ENCODE results near the gene HACD3. TPM values are rescaled to one million over a fixed set of nuclear protein-coding genes. Genes with fewer than 3 reads are reported as not detected.

The HACD3 gene
- total RNA-seq, 1 experiment from 2014 or later = 118 TPM

- intact Hi-C loops (cut with micrococcal nuclease; ENCODE audit: unreplicated experiment) = no loop called here
- BruUV-seq (replicated peaks) = no TSS peak
- Mint-ChIP-seq H3K4me1 (ENCODE audit: low read depth, unreplicated experiment) (no peaks in the 10 kb centered on the region), H3K27ac (ENCODE audit: unreplicated experiment) (no peak overlapping the region), H3K27me3 (ENCODE audit: insufficient read depth, unreplicated experiment) (no peaks in the 10 kb centered on the region), H3K36me3 (ENCODE audit: insufficient read depth, unreplicated experiment) (peaks cover 56% of the 10 kb centered on the region), H3K4me3 (ENCODE audit: unreplicated experiment) (no peak overlapping the region), H3K9me3 (ENCODE audit: unreplicated experiment) (no peaks in the 10 kb centered on the region)
- ChIA-PET CTCF (no interaction called here), POLR2A (no interaction called here)
- Histone ChIP-seq H3K9me3 (no peaks in the 10 kb centered on the region), H3K36me3 (ENCODE audit: control insufficient read depth, insufficient read depth, low read length) (no peaks in the 10 kb centered on the region; the same call in 1 of the 2 replicates), H3K4me3 (ENCODE audit: low read depth, low read length) (no peak overlapping the region), H3K4me1 (no peaks in the 10 kb centered on the region), H3K27me3 (replicated peaks; ENCODE audit: control insufficient read depth, insufficient read depth, low read length) (no peaks in the 10 kb centered on the region)
- no peak for DNase-seq
- no peak for TF ChIP-seq CTCF (IDR thresholded peaks at IDR 0.05; ENCODE audit: insufficient read depth in 1 of 2, low read depth in 1 of 2, low read length in 1 of 2, severe bottlenecking in 1 of 2, unreplicated experiment in 1 of 2)
Observed at GRCh38 chr15:65556622-65557021, 26.4 kb downstream of the HACD3 start.

GRCh38 chr15:65558336-65558735 lies 28.1 kb downstream of the HACD3 start:
- Histone ChIP-seq H3K9me3 (no peaks in the 10 kb centered on the region), H3K36me3 (ENCODE audit: control insufficient read depth, insufficient read depth, low read length) (no peaks in the 10 kb centered on the region; the same call in none of the 2 replicates), H3K4me3 (ENCODE audit: low read depth, low read length) (no peak overlapping the region), H3K27me3 (replicated peaks; ENCODE audit: control insufficient read depth, insufficient read depth, low read length) (no peaks in the 10 kb centered on the region), H3K4me1 (no peaks in the 10 kb centered on the region)
- no peak for TF ChIP-seq CTCF (IDR thresholded peaks at IDR 0.05; ENCODE audit: insufficient read depth in 1 of 2, low read depth in 1 of 2, low read length in 1 of 2, severe bottlenecking in 1 of 2, unreplicated experiment in 1 of 2)
- H3K9me3 Mint-ChIP-seq (ENCODE audit: unreplicated experiment) = no peaks in the 10 kb centered on the region
- no peak overlapping the region for H3K27ac Mint-ChIP-seq (ENCODE audit: unreplicated experiment)
- ChIA-PET CTCF (no interaction called here), POLR2A (no interaction called here)
- no TSS peak for BruUV-seq (replicated peaks)
- H3K4me3 Mint-ChIP-seq (ENCODE audit: unreplicated experiment) = no peak overlapping the region
- peaks cover 69% of the 10 kb centered on the region for H3K36me3 Mint-ChIP-seq (ENCODE audit: insufficient read depth, unreplicated experiment)
- no peak for DNase-seq
- no peaks in the 10 kb centered on the region for H3K4me1 Mint-ChIP-seq (ENCODE audit: low read depth, unreplicated experiment)
- intact Hi-C loops (cut with micrococcal nuclease; ENCODE audit: unreplicated experiment) = no loop called here
- H3K27me3 Mint-ChIP-seq (ENCODE audit: insufficient read depth, unreplicated experiment) = no peaks in the 10 kb centered on the region

GRCh38 chr15:65558997-65559760 lies 28.9 kb downstream of the HACD3 start:
- Mint-ChIP-seq H3K36me3 (ENCODE audit: insufficient read depth, unreplicated experiment) (peaks cover 66% of the 10 kb centered on the region), H3K27ac (ENCODE audit: unreplicated experiment) (no peak overlapping the region), H3K9me3 (ENCODE audit: unreplicated experiment) (no peaks in the 10 kb centered on the region), H3K4me3 (ENCODE audit: unreplicated experiment) (no peak overlapping the region), H3K27me3 (ENCODE audit: insufficient read depth, unreplicated experiment) (no peaks in the 10 kb centered on the region), H3K4me1 (ENCODE audit: low read depth, unreplicated experiment) (no peaks in the 10 kb centered on the region)
- ChIA-PET POLR2A (no interaction called here), CTCF (no interaction called here)
- Histone ChIP-seq H3K4me3 (ENCODE audit: low read depth, low read length) (no peak overlapping the region), H3K4me1 (no peaks in the 10 kb centered on the region), H3K27me3 (replicated peaks; ENCODE audit: control insufficient read depth, insufficient read depth, low read length) (no peaks in the 10 kb centered on the region), H3K36me3 (ENCODE audit: control insufficient read depth, insufficient read depth, low read length) (no peaks in the 10 kb centered on the region; the same call in none of the 2 replicates), H3K9me3 (no peaks in the 10 kb centered on the region)
- BruUV-seq (replicated peaks) = no TSS peak
- TF ChIP-seq CTCF (IDR thresholded peaks at IDR 0.05; ENCODE audit: insufficient read depth in 1 of 2, low read depth in 1 of 2, low read length in 1 of 2, severe bottlenecking in 1 of 2, unreplicated experiment in 1 of 2) = no peak
- intact Hi-C loops (cut with micrococcal nuclease; ENCODE audit: unreplicated experiment) = no loop called here
- no peak for DNase-seq
